Glutamatergic neuron (in vitro differentiated cells): ENCODE measurements around the gene DOCK11. TPM values are rescaled to one million over a fixed set of nuclear protein-coding genes. Genes with fewer than 3 reads are reported as not detected.
"Not testable (repeated sequence)": the region's sequence is repeated elsewhere in the genome, so short reads cannot be mapped to it uniquely, and the experiment has no call there.

Source experiments
- DNase-seq: peaks from one replicate; pipeline ENCODE4 v3.0.0; 2022
- H3K27ac Mint-ChIP-seq: one replicate; pipeline ENCODE4 v1.8.0; 2020; ENCODE audit warnings: mild to moderate bottlenecking, mixed read lengths, inconsistent platforms; ENCODE audit not compliant: unreplicated experiment
- H3K27me3 Mint-ChIP-seq: one replicate; pipeline ENCODE4 v1.8.0; 2020; ENCODE audit warnings: mild to moderate bottlenecking, moderate library complexity, mixed read lengths, inconsistent platforms; ENCODE audit not compliant: unreplicated experiment
- H3K36me3 Mint-ChIP-seq: one replicate; pipeline ENCODE4 v1.8.0; 2020; ENCODE audit warnings: mild to moderate bottlenecking, mixed read lengths, inconsistent platforms; ENCODE audit not compliant: unreplicated experiment
- H3K4me1 Mint-ChIP-seq: one replicate; pipeline ENCODE4 v1.8.0; 2020; ENCODE audit warnings: mild to moderate bottlenecking, low read depth, mixed read lengths, inconsistent platforms; ENCODE audit not compliant: unreplicated experiment
- H3K4me3 Mint-ChIP-seq: one replicate; pipeline ENCODE4 v1.8.0; 2020; ENCODE audit warnings: mild to moderate bottlenecking, mixed read lengths, inconsistent platforms; ENCODE audit not compliant: unreplicated experiment
- H3K9me3 Mint-ChIP-seq: one replicate; pipeline ENCODE4 v1.8.0; 2020; ENCODE audit warnings: mild to moderate bottlenecking, moderate library complexity, mixed read lengths, inconsistent platforms; ENCODE audit not compliant: unreplicated experiment
- CTCF ChIP-seq: fragments of 200-600 bp; sonication (generic); IDR thresholded peaks from one replicate; pipeline ENCODE4 v1.5.0; 2021; ENCODE audit not compliant: partially characterized antibody, unreplicated experiment
- total RNA-seq: library from RNA; stranded (reverse); fragmentation: NEBNext Ultra II Directional; extraction: Animal tissue kit (Norgen Biotek cat#: 25700); gene quantifications from one replicate; pipeline ENCODE4 v1.2.1, GENCODE V29; 2021; ENCODE audit not compliant: unreplicated experiment

Gene DOCK11
- total RNA-seq, 1 donor from 2014 or later = 53.1 TPM

- H3K27ac Mint-ChIP-seq = no peak overlapping the region
- H3K4me1 Mint-ChIP-seq = no peaks in the 10 kb centered on the region
- DNase-seq = no peak
- no peak for TF ChIP-seq CTCF
- H3K27me3 Mint-ChIP-seq = no peaks in the 10 kb centered on the region
- H3K9me3 Mint-ChIP-seq = no peaks in the 10 kb centered on the region
- H3K36me3 Mint-ChIP-seq = no peaks in the 10 kb centered on the region
- H3K4me3 Mint-ChIP-seq = no peak overlapping the region
Measured at GRCh38 chrX:118484216-118484903, 11.3 kb upstream of the DOCK11 start.

- not testable (repeated sequence) for H3K27ac Mint-ChIP-seq
Measured at GRCh38 chrX:118486693-118487092, 8.9 kb upstream of the DOCK11 start.

GRCh38 chrX:118493016-118493415 lies 2.6 kb upstream of the DOCK11 start:
- H3K27me3 Mint-ChIP-seq = peaks cover 5% of the 10 kb centered on the region
- peak overlapping the region; percentile 88 for H3K27ac Mint-ChIP-seq
- peaks cover 6% of the 10 kb centered on the region for H3K4me1 Mint-ChIP-seq
- no peak for TF ChIP-seq CTCF
- H3K4me3 Mint-ChIP-seq = peak overlapping the region; percentile 57
- no peak for DNase-seq
- H3K9me3 Mint-ChIP-seq = peaks cover 8% of the 10 kb centered on the region
- H3K36me3 Mint-ChIP-seq = no peaks in the 10 kb centered on the region

More at GRCh38 chrX:118486693-118487092, 8.9 kb upstream of the DOCK11 start:
- DNase-seq, H3K36me3 Mint-ChIP-seq, H3K4me1 Mint-ChIP-seq, H3K4me3 Mint-ChIP-seq, H3K27me3 Mint-ChIP-seq, H3K9me3 Mint-ChIP-seq: not testable (repeated sequence)

- DNase-seq = no peak
- peaks cover 8% of the 10 kb centered on the region for H3K9me3 Mint-ChIP-seq
- H3K27me3 Mint-ChIP-seq = peaks cover 5% of the 10 kb centered on the region
- H3K4me1 Mint-ChIP-seq = peaks cover 8% of the 10 kb centered on the region
- no peak overlapping the region for H3K27ac Mint-ChIP-seq
- no peak overlapping the region for H3K4me3 Mint-ChIP-seq
- no peaks in the 10 kb centered on the region for H3K36me3 Mint-ChIP-seq
- TF ChIP-seq CTCF = no peak
Measured at GRCh38 chrX:118493653-118494297, 1.8 kb upstream of the DOCK11 start.

GRCh38 chrX:118495958-118496762 lies 545 bp downstream of the DOCK11 start:
- H3K4me1 Mint-ChIP-seq = peaks cover 11% of the 10 kb centered on the region
- no peak for TF ChIP-seq CTCF
- peak overlapping the region; percentile 91 for H3K27ac Mint-ChIP-seq
- peaks cover 8% of the 10 kb centered on the region for H3K9me3 Mint-ChIP-seq
- H3K36me3 Mint-ChIP-seq = no peaks in the 10 kb centered on the region
- peaks cover 3% of the 10 kb centered on the region for H3K27me3 Mint-ChIP-seq
- peak; percentile 52 for DNase-seq
- peak overlapping the region; percentile 92 for H3K4me3 Mint-ChIP-seq
